Tibial artery (tissue), 4 donors: ENCODE data around the gene AMACR.
A peak's percentile ranks its signal among the peaks of the same experiment; 100 is the strongest.

Source experiments
- DNase-seq, 2 donors: peaks; one replicate each; pipeline ENCODE4 v3.0.0-alpha.2; 2019
- H3K27ac ChIP-seq, 2 donors: fragments of 200-600 bp; sonication (generic) in 1 of 2; 1 replicate in 1 of 2; 2 replicates in 1 of 2; pipeline ENCODE4 v1.5.1; 2018 to 2019; ENCODE audit warnings: mild to moderate bottlenecking in 1 of 2
- H3K27me3 ChIP-seq, 2 donors: fragments of 200-600 bp; sonication (generic) in 1 of 2; one replicate each; pipeline versions ENCODE4 v1.5.1 to v1.6.0; 2016 to 2019
- H3K36me3 ChIP-seq, 3 donors: fragments of 200-600 bp; sonication (generic) in 2 of 3; one replicate each; pipeline ENCODE4 v1.5.1; 2016 to 2019; ENCODE audit warnings: mild to moderate bottlenecking in 2 of 3
- H3K4me1 ChIP-seq, 4 donors: fragments of 200-600 bp; sonication (generic) in 2 of 4; 1 replicate in 3 of 4; 2 replicates in 1 of 4; pipeline ENCODE4 v1.5.1; 2016 to 2019
- H3K4me3 ChIP-seq, 2 donors: fragments of 200-600 bp; sonication (generic) in 1 of 2; 1 replicate in 1 of 2; 2 replicates in 1 of 2; pipeline ENCODE4 v1.5.1; 2018 to 2019; ENCODE audit warnings: mild to moderate bottlenecking in 2 of 2
- H3K9me3 ChIP-seq, 3 donors: fragments of 200-600 bp; sonication (generic) in 1 of 3; one replicate each; pipeline ENCODE4 v1.5.1; 2016 to 2019
- intact Hi-C: fragments of 100-400 bp; cut with DNase I; formaldehyde crosslinking; loops from one replicate; pipeline ENCODE4 v1.15.0; 2023; ENCODE audit warnings: low total_unique reads
- TF ChIP-seq, protein P1 (sequence below), 2 experiments: fragments of 200-600 bp in 1 of 2; fragments of 450-650 bp in 1 of 2; IDR thresholded peaks; one replicate each; pipeline ENCODE4 v1.5.1; 2017 to 2019; ENCODE audit warnings: antibody characterized with exemption in 2 of 2, mild to moderate bottlenecking in 1 of 2, moderate library complexity in 1 of 2

The AMACR gene

GRCh38 chr5:33980030-33980429 is 27.8 kb downstream of the AMACR start:
- H3K27me3 ChIP-seq: no peaks in the 10 kb centered on the region
- intact Hi-C loops: no loop called here
- H3K9me3 ChIP-seq: no peaks in the 10 kb centered on the region
- no peak overlapping the region for H3K4me3 ChIP-seq
- H3K27ac ChIP-seq: no peak overlapping the region
- no peak for DNase-seq
- no peaks in the 10 kb centered on the region for H3K36me3 ChIP-seq
- TF ChIP-seq, protein P1, sequence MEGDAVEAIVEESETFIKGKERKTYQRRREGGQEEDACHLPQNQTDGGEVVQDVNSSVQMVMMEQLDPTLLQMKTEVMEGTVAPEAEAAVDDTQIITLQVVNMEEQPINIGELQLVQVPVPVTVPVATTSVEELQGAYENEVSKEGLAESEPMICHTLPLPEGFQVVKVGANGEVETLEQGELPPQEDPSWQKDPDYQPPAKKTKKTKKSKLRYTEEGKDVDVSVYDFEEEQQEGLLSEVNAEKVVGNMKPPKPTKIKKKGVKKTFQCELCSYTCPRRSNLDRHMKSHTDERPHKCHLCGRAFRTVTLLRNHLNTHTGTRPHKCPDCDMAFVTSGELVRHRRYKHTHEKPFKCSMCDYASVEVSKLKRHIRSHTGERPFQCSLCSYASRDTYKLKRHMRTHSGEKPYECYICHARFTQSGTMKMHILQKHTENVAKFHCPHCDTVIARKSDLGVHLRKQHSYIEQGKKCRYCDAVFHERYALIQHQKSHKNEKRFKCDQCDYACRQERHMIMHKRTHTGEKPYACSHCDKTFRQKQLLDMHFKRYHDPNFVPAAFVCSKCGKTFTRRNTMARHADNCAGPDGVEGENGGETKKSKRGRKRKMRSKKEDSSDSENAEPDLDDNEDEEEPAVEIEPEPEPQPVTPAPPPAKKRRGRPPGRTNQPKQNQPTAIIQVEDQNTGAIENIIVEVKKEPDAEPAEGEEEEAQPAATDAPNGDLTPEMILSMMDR (IDR thresholded peaks at IDR 0.05): no peak
- peaks cover 0 to 11% (median 4%) of the 10 kb centered on the region in 4 donors for H3K4me1 ChIP-seq

DNA sequence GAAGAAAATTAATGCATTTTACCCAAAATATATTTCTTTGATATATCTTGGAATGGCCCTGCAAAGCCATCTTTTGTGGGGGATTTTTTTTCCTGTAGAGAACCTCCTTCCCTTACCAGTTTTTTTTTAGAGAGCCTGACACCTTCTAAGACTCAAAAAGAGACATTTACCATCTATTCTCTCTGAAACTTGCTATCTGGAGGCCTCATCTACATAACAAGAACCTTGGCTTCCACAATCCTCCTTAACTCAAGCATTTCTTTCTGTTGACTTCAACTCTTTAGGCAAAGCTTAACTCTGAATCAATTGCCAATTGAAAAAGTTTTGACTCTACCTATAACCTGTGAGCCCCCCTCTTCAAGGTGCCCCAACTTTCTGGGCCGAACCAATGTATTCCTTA is 29.5 kb downstream of the AMACR start:
- no peak overlapping the region for H3K27ac ChIP-seq
- intact Hi-C loops: loop anchor here (10.0 kb wide), 1 partner anchor 544 kb away; no protein-coding TSS in a partner anchor
- peaks cover 0 to 11% (median 4%) of the 10 kb centered on the region in 4 donors for H3K4me1 ChIP-seq
- no peaks in the 10 kb centered on the region for H3K9me3 ChIP-seq
- TF ChIP-seq, protein P1 (IDR thresholded peaks at IDR 0.05): no peak
- no peak for DNase-seq
- no peak overlapping the region for H3K4me3 ChIP-seq
- no peaks in the 10 kb centered on the region for H3K27me3 ChIP-seq
- no peaks in the 10 kb centered on the region for H3K36me3 ChIP-seq

- intact Hi-C loops: loop anchor here (10.0 kb wide), 1 partner anchor 542 kb away; no protein-coding TSS in a partner anchor
- H3K27ac ChIP-seq: peak overlapping the region in 1 of 2 donors; percentile 19
- no peaks in the 10 kb centered on the region for H3K36me3 ChIP-seq
Observed at GRCh38 chr5:33976307-33976706, 31.5 kb downstream of the AMACR start.

DNA sequence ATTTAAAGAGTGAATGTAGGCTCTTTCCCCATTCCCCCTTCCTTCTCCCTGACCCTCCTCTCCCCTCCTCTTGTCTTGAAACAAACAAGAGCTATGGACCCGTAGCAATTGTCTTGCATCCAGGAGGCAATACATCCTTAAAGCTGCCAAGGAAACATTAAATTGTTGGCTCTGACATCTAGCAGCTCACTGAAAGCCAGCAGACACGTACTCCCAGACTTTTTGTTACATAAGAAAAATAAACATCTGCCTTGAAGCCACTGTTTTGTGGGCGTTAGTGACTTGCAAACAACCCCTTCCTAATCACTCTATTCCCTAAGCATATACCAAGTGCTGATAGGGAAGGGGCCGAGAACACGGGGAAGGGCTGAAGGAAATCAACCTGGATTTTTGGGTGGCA is 32.0 kb downstream of the AMACR start:
- H3K9me3 ChIP-seq: no peaks in the 10 kb centered on the region
- H3K4me1 ChIP-seq: peaks cover 0 to 11% (median 4%) of the 10 kb centered on the region in 4 donors
- no peak for DNase-seq
- no peaks in the 10 kb centered on the region for H3K36me3 ChIP-seq
- TF ChIP-seq, protein P1 (IDR thresholded peaks at IDR 0.05): no peak
- intact Hi-C loops: loop anchor here (10.0 kb wide), 1 partner anchor 541 kb away; no protein-coding TSS in a partner anchor
- H3K27ac ChIP-seq: peak overlapping the region in 1 of 2 donors; percentile 19
- H3K27me3 ChIP-seq: no peaks in the 10 kb centered on the region
- H3K4me3 ChIP-seq: no peak overlapping the region

More at GRCh38 chr5:33976307-33976706, 31.5 kb downstream of the AMACR start:
- Histone ChIP-seq H3K4me3 (no peak overlapping the region), H3K4me1 (peaks cover 0 to 11% (median 4%) of the 10 kb centered on the region in 4 donors), H3K9me3 (no peaks in the 10 kb centered on the region), H3K27me3 (no peaks in the 10 kb centered on the region)
- DNase-seq: no peak
- TF ChIP-seq, protein P1 (IDR thresholded peaks at IDR 0.05): no peak

GRCh38 chr5:33973271-33973670 is 34.6 kb downstream of the AMACR start:
- Histone ChIP-seq H3K27ac (no peak overlapping the region), H3K4me1 (peaks cover 0 to 11% (median 4%) of the 10 kb centered on the region in 4 donors), H3K36me3 (no peaks in the 10 kb centered on the region), H3K4me3 (no peak overlapping the region), H3K27me3 (no peaks in the 10 kb centered on the region), H3K9me3 (no peaks in the 10 kb centered on the region)
- intact Hi-C loops: loop anchor here (10.0 kb wide), 1 partner anchor 538 kb away; no protein-coding TSS in a partner anchor
- TF ChIP-seq, protein P1 (IDR thresholded peaks at IDR 0.05): no peak
- DNase-seq: no peak
